Adrenal gland (tissue), 5 donors: ENCODE measurements around the gene CIRBP.

Source experiments
- POLR2A ChIP-seq, 2 donors: fragments of 450-650 bp; IDR thresholded peaks; one replicate each; pipeline ENCODE4 v1.6.1; 2017; ENCODE audit warnings: antibody characterized with exemption in 2 of 2, mild to moderate bottlenecking in 2 of 2, moderate library complexity in 1 of 2
- TF ChIP-seq, protein P1 (sequence below), 6 experiments: fragments of 450-650 bp in 4 of 6; fragments of 200-600 bp in 2 of 6; sonication (generic) in 1 of 6; IDR thresholded peaks; 1 replicate in 5 of 6; 2 replicates in 1 of 6; pipeline versions ENCODE4 v1.5.1 to v1.8.0; 2016 to 2021; ENCODE audit warnings: antibody characterized with exemption in 6 of 6, mild to moderate bottlenecking in 2 of 6, moderate library complexity in 1 of 6
- donor health status: DM: no; HTN: no; CAD: no.

DNA sequence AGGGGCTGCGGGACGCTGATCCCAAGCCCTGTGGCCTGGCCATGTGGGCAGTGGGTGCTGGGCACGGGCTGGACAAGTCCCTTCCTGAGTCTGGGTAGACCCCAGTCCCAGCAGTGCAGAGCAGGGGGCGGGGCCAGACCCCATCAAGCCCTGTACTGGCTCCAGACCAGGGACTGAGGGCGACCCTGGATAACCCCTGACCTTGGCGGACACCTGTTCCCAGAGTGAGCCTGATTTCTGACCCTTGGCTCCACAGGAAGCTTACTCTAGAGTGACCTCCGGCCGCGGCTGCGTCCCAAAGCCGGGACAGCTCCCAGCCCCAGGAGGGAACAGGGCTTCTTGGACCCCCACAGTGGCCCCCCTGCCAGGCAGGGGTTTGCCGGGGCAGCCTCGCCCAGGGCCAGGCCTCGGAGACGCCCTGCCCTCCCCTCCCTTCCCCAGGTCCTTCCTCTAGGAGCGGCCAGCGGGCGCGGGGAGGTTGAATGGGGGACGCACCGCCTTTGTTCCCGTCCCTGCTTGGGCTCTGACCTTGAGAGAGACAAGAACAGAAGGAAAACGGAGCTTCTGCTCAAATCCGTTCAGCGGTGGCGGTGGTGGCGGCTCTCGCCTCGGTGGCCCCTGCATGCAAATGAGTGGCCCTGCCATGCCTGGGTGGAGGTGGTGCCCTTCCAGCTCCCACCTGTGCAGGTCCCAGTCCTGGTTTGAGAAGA is 14.2 kb downstream of the CIRBP start:
- no peak for TF ChIP-seq POLR2A (IDR thresholded peaks at IDR 0.05)
- TF ChIP-seq, protein P1, sequence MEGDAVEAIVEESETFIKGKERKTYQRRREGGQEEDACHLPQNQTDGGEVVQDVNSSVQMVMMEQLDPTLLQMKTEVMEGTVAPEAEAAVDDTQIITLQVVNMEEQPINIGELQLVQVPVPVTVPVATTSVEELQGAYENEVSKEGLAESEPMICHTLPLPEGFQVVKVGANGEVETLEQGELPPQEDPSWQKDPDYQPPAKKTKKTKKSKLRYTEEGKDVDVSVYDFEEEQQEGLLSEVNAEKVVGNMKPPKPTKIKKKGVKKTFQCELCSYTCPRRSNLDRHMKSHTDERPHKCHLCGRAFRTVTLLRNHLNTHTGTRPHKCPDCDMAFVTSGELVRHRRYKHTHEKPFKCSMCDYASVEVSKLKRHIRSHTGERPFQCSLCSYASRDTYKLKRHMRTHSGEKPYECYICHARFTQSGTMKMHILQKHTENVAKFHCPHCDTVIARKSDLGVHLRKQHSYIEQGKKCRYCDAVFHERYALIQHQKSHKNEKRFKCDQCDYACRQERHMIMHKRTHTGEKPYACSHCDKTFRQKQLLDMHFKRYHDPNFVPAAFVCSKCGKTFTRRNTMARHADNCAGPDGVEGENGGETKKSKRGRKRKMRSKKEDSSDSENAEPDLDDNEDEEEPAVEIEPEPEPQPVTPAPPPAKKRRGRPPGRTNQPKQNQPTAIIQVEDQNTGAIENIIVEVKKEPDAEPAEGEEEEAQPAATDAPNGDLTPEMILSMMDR (IDR thresholded peaks at IDR 0.05) = no peak
